Tibial nerve (tissue), 4 donors: ENCODE results near the gene DHRS13. TPM values are rescaled to one million over a fixed set of nuclear protein-coding genes. Genes with fewer than 3 reads are reported as not detected.
"Not testable (repeated sequence)": the region's sequence is repeated elsewhere in the genome, so short reads cannot be mapped to it uniquely, and the experiment has no call there.

Experiments used
- DNase-seq, 2 donors: peaks; one replicate each; pipeline ENCODE4 v3.0.0-alpha.2; 2019; ENCODE audit warnings: low spot score in 2 of 2
- H3K27ac ChIP-seq, 4 donors: fragments of 200-600 bp; sonication (generic) in 3 of 4; one replicate each; pipeline ENCODE4 v1.5.1; 2017 to 2019; ENCODE audit warnings: mild to moderate bottlenecking in 1 of 4
- H3K27me3 ChIP-seq, 2 donors: fragments of 200-600 bp; sonication (generic) in 1 of 2; one replicate each; pipeline versions ENCODE4 v1.5.1 to v1.6.0; 2017 to 2019
- H3K36me3 ChIP-seq, 3 donors: fragments of 200-600 bp; sonication (generic); one replicate each; pipeline ENCODE4 v1.5.1; 2018 to 2019
- H3K4me1 ChIP-seq, 4 donors: fragments of 200-600 bp; sonication (generic) in 3 of 4; one replicate each; pipeline ENCODE4 v1.5.1; 2017 to 2019
- H3K4me3 ChIP-seq, 4 donors: fragments of 200-600 bp; sonication (generic) in 3 of 4; one replicate each; pipeline ENCODE4 v1.5.1; 2017 to 2019; ENCODE audit warnings: mild to moderate bottlenecking in 1 of 4, moderate library complexity in 1 of 4
- H3K9me3 ChIP-seq, 4 donors: fragments of 200-600 bp; sonication (generic) in 3 of 4; one replicate each; pipeline ENCODE4 v1.5.1; 2017 to 2019
- EP300 ChIP-seq, 2 donors: sonication (generic); formaldehyde crosslinking; IDR thresholded peaks; one replicate each; pipeline ENCODE4 v1.6.1; 2017; ENCODE audit warnings: antibody characterized with exemption in 2 of 2, mild to moderate bottlenecking in 1 of 2
- POLR2A ChIP-seq, 2 donors: fragments of 450-650 bp; IDR thresholded peaks; one replicate each; pipeline ENCODE4 v1.6.1; 2017; ENCODE audit warnings: antibody characterized with exemption in 2 of 2, mild to moderate bottlenecking in 2 of 2, moderate library complexity in 2 of 2
- WGBS, 2 donors: methylation state at CpG; one replicate each; pipeline ENCODE4 v1.1.5; 2018; 5-methylcytosine and 5-hydroxymethylcytosine counted together
- total RNA-seq, 4 donors: library from RNA; depleted of rRNA; stranded (reverse); fragments of >200 nt; gene quantifications; one replicate each; pipeline ENCODE4 v1.1.0, GENCODE V29; 2016
- TF ChIP-seq, protein P1 (sequence below), 5 experiments: fragments of 200-600 bp in 3 of 5; fragments of 450-650 bp in 2 of 5; sonication (generic) in 3 of 5; IDR thresholded peaks; one replicate each; pipeline ENCODE4 v1.5.1; 2016 to 2019; ENCODE audit warnings: antibody characterized with exemption in 5 of 5, mild to moderate bottlenecking in 3 of 5, moderate library complexity in 2 of 5

The DHRS13 gene
- total RNA-seq, 4 donors from 2014 or later = 2.4 to 21.9 (median 8.8) TPM

DNA sequence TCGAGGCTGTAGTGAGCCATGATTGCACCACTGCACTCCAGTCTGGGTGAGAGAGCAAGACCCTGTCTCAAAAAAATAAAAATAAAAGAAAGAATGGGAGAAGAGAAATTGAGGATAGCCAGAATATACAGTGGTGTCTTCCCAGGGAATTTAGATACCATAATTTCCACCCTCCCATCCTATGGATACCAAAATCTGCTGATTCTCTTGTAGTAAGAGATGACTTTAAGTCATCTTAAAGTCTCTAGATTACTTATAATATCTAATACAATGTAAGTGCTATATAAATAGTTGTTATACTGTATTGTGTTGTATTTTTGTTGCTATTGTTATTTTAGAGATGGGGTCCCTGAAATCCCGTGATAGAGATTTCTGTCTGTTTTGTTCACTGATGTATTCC is 49.6 kb downstream of the DHRS13 start:
- Histone ChIP-seq H3K4me3 (no peak overlapping the region), H3K27ac (no peak overlapping the region), H3K9me3 (no peaks in the 10 kb centered on the region), H3K36me3 (peaks cover 0 to 23% (median under 1%) of the 10 kb centered on the region in 3 donors), H3K4me1 (peaks cover 0 to 17% (median 8%) of the 10 kb centered on the region in 4 donors), H3K27me3 (no peaks in the 10 kb centered on the region)
- DNase-seq = no peak
- WGBS, 2 donors = 91 to 94% methylated on average over 2 of the region's 2 CpGs
- no peak for TF ChIP-seq POLR2A (IDR thresholded peaks at IDR 0.05)
- TF ChIP-seq, protein P1, sequence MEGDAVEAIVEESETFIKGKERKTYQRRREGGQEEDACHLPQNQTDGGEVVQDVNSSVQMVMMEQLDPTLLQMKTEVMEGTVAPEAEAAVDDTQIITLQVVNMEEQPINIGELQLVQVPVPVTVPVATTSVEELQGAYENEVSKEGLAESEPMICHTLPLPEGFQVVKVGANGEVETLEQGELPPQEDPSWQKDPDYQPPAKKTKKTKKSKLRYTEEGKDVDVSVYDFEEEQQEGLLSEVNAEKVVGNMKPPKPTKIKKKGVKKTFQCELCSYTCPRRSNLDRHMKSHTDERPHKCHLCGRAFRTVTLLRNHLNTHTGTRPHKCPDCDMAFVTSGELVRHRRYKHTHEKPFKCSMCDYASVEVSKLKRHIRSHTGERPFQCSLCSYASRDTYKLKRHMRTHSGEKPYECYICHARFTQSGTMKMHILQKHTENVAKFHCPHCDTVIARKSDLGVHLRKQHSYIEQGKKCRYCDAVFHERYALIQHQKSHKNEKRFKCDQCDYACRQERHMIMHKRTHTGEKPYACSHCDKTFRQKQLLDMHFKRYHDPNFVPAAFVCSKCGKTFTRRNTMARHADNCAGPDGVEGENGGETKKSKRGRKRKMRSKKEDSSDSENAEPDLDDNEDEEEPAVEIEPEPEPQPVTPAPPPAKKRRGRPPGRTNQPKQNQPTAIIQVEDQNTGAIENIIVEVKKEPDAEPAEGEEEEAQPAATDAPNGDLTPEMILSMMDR (IDR thresholded peaks at IDR 0.05) = no peak
- TF ChIP-seq EP300 (IDR thresholded peaks at IDR 0.05) = no peak

DNA sequence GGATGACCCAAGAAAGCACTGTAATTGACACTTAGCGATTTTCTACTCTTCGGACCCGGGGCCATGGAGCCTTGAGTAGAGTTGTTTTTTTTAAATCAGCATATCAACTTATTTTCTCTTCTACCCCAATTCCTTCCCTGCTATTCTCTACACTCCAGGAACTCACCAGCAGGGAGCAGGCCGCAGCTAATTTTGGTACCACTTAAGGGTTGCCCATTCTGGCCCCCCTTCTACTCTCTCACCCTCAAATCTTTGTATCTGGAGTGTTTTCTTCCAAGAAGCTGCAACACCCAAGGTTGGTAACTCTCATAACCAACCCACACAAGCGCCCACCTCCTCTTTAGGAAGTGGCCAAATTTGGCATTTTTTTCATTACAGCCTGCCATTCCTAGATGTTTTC is 53.6 kb downstream of the DHRS13 start:
- H3K36me3 ChIP-seq = no peaks in the 10 kb centered on the region
- H3K27ac ChIP-seq = no peak overlapping the region
- H3K4me3 ChIP-seq = no peak overlapping the region
- no peaks in the 10 kb centered on the region for H3K27me3 ChIP-seq
- H3K4me1 ChIP-seq = peaks cover 0 to 3% (median 1%) of the 10 kb centered on the region in 4 donors
- 75 to 86% methylated on average over 5 of the region's 5 CpGs for WGBS, 2 donors
- TF ChIP-seq, protein P1 (IDR thresholded peaks at IDR 0.05) = no peak
- TF ChIP-seq POLR2A (IDR thresholded peaks at IDR 0.05) (no peak), EP300 (IDR thresholded peaks at IDR 0.05) (no peak)
- DNase-seq = no peak
- no peaks in the 10 kb centered on the region for H3K9me3 ChIP-seq

DNA sequence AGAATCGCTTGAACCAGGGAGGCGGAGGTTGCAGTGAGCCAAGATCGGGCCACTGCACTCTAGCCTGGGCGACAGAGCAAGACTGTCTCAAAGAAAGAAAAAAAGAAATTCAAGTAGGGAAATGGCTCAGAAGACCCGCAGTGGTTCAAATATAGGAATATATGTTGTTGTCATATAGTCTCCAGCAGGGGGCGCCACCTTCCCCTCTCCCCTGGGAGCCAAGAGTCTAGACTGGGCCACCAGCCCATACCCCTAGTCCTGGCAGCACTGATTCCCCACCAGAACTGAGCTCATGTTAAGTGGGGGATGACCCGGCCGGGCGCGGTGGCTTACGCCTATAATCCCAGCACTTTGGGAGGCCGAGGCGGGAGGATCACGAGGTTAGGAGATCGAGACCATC is 54.2 kb downstream of the DHRS13 start:
- not testable (repeated sequence) for H3K9me3 ChIP-seq, H3K27me3 ChIP-seq, DNase-seq, H3K36me3 ChIP-seq, H3K4me3 ChIP-seq, H3K27ac ChIP-seq, H3K4me1 ChIP-seq
- 88 to 91% methylated on average over 15 of the region's 15 CpGs for WGBS, 2 donors
- TF ChIP-seq, protein P1 (IDR thresholded peaks at IDR 0.05) = peak in 2 of 5 experiments; percentile 23 to 26

Other genes with a start within 250 kb of the DHRS13 start
- gene SDF2, start 241.2 kb downstream of the DHRS13 start, total RNA-seq = 10 to 100 TPM; 26.7 to 45.3 (median 32.4) TPM
- 100 to 1,000 TPM in 1 of 4 donors, 10 to 100 TPM in 3; 56.4 to 101 (median 66.6) TPM for gene SUPT6H, start 240.9 kb downstream of the DHRS13 start, total RNA-seq
- 1 to 10 TPM; 2.1 to 6.3 (median 4.6) TPM for gene PROCA1, start 191.2 kb downstream of the DHRS13 start, total RNA-seq
- gene RAB34, start 185.2 kb downstream of the DHRS13 start, total RNA-seq = 100 to 1,000 TPM; 189 to 298 (median 196) TPM
- gene RPL23A, start 183.1 kb downstream of the DHRS13 start, total RNA-seq = 100 to 1,000 TPM; 431 to 573 (median 517) TPM
- 1 to 10 TPM in 1 of 4 donors, under 1 TPM in 1, not detected in 2; 0.44 to 1.2 TPM for gene TLCD1, start 176.8 kb downstream of the DHRS13 start, total RNA-seq
- 1 to 10 TPM; 2.8 to 6.0 (median 3.5) TPM for gene NEK8, start 174.3 kb downstream of the DHRS13 start, total RNA-seq
- 10 to 100 TPM; 18.4 to 42.8 (median 30.0) TPM for gene TRAF4, start 159.1 kb downstream of the DHRS13 start, total RNA-seq
- gene FAM222B, start 60.3 kb downstream of the DHRS13 start, total RNA-seq = 10 to 100 TPM in 2 of 4 donors, 1 to 10 TPM in 2; 6.1 to 17.1 (median 11.4) TPM
- 10 to 100 TPM; 26.4 to 52.8 (median 36.2) TPM for gene ERAL1, start 48.1 kb downstream of the DHRS13 start, total RNA-seq
- gene FLOT2, start 5.3 kb downstream of the DHRS13 start, total RNA-seq = 10 to 100 TPM; 54.8 to 84.9 (median 65.2) TPM
- 10 to 100 TPM; 45.7 to 95.1 (median 49.6) TPM for gene PHF12, start 48.4 kb upstream of the DHRS13 start, total RNA-seq
- gene SEZ6, start 103.0 kb upstream of the DHRS13 start, total RNA-seq = not detected
- gene PIPOX, start 140.1 kb upstream of the DHRS13 start, total RNA-seq = 1 to 10 TPM in 3 of 4 donors, under 1 TPM in 1; 0.60 to 6.1 (median 2.8) TPM